Endometrial microvascular endothelial cells (primary cell): Measurements from ENCODE around the gene GLI2. TPM values are rescaled to one million over a fixed set of nuclear protein-coding genes. Genes with fewer than 3 reads are reported as not detected.

Experiments used
- in situ Hi-C: cut with HindIII; loops from 2 replicates; pipeline ENCODE4 v1.10.0; 2017; ENCODE audit warnings: low sequenced_read_pairs, low pct_unique_long_range_greater_than_20kb; ENCODE audit errors: inconsistent ontology term
- total RNA-seq: library from RNA; depleted of rRNA; stranded (reverse); fragments of >200 nt; gene quantifications from one replicate; pipeline ENCODE4 v1.2.3, GENCODE V29; 2015; ENCODE audit errors: inconsistent ontology term

GLI2 gene
- total RNA-seq, 1 donor from 2014 or later: 1.5 TPM

GRCh38 chr2:120733238-120733932 is 2.3 kb upstream of the GLI2 start:
- in situ Hi-C loops: no loop called here

DNA sequence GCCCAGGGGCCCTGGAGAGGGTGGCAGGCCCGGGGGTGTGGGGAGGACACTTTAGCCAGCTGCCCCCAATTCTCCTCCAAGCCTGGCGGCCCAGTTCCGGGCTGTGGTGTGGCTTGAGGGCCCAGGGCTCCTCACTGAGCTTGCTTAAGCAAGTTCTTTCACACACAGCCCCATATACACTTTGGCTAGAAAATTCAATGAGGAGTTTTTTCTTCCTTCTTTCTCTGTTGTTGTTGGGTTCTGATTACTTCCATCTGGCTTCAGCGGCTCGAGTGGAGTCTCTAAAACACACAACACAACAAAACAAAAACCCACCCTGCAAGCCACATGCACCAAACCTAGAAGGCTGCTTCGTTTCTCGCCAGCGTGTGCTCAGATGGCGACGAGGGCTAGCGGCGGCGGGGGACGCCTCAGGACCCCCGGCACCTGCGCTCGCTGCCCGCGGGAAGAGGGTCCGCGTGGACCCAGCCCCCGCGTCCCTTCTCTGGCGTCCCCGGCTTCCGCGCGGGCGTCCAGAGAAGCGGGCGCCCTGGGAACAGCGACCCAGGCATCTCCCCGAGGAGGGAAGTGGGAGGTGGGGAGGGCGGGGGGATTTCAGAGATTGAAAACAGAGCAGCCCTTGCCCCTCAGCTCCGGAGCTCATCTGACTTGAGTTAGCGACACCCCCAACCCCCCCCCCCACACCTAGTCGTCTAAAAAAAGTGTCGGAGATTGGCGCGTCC is 577 bp upstream of the GLI2 start:
- in situ Hi-C loops: no loop called here

GRCh38 chr2:120736202-120736623 is 545 bp downstream of the GLI2 start:
- in situ Hi-C loops: no loop called here

- in situ Hi-C loops: no loop called here
Observed at GRCh38 chr2:120736624-120737339, 1.1 kb downstream of the GLI2 start.

DNA sequence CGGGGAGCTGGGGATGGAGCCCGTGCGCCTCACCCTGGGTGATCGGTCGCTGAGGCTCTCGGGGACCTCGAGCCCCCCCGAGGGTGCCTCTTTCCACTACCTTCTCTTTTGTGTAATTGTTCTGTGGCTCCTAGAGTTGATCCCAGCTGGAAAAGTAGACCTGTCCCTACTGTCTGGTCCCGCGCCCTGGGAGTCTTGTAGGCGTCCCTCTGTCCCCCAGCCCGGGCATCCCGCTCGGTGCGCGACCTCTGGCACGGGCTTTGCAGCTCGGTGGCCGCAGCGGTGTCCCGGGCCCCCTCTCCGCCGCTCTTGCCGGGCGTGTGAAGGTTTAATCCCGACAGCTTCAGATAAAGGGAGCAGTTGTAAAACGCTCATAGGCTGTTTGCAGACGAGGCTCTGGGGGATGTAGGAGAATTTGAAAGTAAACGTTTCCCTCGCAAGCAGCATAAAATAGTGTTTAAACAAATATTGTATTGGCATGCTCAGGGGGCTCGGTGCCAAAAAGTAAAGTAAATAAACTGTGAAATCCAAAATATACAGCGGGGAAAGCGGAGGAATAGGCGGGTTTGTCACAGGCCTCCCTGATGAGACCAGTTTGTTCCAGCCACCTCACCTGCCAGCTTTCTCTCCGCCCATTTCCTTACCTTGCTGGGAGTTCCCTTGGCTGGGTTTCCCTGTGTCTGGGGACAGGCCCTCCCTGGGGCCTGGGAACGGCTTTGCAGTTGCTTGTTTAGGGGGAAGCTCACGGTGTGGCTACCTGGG is 1.9 kb downstream of the GLI2 start:
- in situ Hi-C loops: no loop called here

DNA sequence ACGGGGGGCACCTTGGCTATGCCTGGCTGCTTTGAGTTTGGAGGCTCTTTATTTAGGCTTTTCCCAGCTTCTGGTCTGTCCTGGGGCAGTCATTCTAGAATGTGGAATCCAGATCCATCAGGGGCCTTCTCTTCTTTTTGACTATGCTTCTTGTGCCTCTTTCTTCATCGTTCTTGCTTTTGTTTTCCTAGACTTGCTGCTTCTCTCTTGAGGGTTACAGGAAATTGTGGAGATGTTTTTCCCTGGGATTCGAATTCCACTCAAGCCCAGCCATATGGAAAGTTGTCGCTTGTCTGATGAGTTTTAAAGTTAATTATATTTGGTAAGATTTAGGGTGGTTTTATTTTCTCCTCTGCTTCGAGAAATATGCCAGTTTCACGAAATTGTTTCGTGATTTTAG is 2.4 kb downstream of the GLI2 start:
- in situ Hi-C loops: no loop called here

- in situ Hi-C loops: no loop called here
Observed at GRCh38 chr2:120738786-120739437, 3.2 kb downstream of the GLI2 start.

DNA sequence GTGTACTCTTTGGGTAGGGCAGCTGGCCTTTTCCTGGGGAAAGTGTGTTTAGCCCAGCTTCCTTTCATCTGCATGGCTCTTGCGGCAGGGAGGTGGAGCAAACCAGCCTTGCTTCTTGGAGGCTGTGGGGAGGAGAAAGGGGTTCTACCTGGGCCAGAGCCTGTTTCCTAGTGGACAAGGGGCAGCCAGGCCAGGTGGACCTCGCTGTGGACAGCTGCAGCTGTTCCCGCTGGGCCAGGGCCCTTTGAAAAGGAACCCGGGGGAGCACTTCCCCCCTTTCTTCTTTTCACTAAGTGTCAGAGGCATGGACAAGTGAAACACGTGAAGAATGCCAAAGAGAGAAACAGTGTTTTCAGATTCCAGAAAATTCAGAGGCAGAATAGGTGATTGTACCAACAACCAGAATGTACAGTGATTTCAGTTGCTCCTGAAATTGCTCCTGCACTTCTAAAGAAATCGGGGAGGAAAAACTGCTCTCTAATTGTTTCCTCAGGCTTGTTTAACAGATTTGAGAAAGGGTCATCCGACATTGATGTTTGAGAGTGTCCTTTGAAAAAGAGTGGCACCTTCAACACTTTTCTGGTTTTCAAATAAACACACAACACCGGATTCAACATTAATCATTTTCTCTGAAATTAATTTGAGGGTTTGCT is 3.9 kb downstream of the GLI2 start:
- in situ Hi-C loops: no loop called here

DNA sequence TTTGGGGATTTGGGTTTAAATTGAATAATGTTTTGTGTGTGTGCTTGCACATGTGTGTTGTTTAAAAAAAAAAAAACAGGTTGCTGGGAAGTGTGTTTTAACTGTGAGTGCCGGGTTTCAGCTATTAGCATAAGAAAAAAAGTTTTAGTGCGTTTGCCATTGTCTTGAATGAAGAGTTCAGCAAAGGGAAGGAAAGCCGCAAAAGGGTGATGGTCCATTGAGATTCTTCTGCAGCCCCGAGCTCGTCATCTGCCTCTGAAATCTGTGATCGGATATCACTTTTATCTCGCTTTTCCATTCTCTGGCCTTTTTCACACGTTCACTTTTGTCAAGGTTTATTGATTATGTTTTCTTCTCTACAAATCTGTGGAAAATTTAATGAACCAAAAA is 4.7 kb downstream of the GLI2 start:
- in situ Hi-C loops: no loop called here

DNA sequence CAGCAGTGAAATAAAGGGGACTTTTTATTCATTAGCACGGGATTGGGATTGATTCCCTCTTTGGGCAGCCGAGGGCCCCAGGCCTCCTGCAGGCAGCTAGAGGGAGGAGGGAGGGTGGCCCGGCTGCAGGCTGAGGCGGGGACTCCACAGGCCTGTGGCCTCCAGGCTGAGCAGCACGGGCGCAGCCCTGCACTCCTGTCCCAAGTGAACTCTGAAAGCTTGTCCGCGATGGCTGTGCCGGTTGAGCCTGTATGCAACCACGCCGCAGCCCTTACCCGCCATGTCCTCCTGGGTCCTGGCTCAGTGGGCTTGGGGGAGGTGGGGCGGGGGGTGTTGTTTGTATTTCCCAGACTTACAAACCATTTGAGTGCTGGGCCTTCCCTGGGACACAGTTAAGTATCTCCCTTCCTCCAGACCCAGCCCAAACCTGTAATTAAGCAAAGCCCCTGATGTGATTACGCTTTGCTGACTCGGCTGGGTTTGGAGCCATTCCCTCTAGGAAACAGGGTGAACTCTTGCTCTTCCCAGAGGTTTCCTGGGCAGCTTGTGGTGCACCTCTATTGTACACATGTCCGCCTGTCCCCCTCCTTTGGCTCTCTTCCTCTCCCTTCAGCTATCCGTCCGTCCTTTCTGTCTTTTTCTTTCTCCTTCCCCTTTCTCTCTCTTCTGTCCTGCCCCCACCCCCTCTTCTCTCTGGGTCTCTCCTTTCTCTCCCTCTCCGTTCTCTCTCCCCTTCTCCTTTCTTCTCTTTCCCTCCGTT is 5.3 kb downstream of the GLI2 start:
- in situ Hi-C loops: no loop called here

DNA sequence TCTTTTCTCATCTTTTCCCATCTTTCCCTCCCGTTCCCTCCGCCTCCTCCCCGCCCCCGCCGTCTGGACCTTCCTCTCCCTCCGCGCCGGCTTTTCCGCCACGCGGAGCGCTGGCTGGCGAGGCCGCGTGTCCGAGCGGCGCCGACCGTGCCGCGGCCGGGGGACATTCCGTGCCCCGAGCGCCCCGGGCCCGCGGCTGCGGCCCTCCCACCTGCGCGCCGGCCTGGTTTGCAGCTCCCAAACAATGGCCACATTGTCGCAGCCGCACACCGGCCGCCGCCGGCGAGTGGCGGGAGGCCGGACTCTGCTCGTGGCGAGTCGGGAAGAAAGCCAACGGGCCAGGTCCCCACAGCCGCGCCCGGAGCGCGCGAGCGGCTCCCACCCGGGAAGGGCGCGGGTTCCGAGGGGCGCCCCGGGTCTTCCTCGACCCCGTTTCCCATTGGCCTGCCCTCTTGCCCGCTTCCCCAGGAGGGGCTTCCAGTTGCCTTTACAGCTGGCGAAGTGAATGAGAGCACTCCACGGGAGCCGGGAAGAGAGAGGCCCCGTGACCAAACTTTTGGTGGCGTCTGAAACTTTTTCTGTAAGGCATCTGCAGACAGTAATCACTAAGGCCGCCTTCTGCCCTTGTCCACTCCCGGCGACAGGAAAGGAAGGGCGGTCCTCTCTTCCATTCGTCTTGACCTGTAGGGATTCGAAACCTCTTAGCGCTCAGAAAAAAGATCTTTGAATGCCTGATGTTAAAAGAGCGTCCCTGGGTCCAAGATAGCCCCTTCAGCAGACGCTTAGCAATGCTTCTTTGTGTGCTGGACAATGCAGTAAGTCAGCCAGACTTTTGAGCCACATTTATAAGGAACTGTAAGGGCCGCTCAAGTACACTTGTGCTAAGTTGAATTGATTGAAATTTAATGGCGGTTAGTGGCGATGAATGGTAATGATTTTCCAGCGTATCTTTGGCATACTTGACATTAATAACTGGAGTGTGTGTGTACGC is 6.2 kb downstream of the GLI2 start:
- in situ Hi-C loops: no loop called here

DNA sequence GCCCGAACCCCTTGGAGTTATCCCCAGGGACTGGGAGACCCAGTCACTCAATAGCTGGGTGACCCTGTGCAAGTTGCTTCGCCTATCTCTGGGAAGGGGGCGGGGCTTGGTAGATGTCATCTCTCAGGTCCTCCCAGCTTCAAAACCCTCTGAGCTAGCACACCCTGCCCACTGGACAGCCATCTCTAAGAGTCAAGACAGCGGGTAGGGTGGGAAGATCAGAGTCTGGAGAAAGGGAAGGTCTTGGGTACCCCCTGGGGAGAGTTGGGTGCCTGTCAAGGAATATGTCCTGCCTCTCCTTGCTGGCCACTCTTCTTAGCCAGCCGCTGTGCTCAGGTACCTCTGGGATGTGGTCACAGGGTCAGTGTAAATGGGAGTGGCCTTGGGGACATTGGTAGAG is 8.0 kb downstream of the GLI2 start:
- in situ Hi-C loops: no loop called here

- in situ Hi-C loops: no loop called here
Observed at GRCh38 chr2:120744817-120745216, 9.1 kb downstream of the GLI2 start.

DNA sequence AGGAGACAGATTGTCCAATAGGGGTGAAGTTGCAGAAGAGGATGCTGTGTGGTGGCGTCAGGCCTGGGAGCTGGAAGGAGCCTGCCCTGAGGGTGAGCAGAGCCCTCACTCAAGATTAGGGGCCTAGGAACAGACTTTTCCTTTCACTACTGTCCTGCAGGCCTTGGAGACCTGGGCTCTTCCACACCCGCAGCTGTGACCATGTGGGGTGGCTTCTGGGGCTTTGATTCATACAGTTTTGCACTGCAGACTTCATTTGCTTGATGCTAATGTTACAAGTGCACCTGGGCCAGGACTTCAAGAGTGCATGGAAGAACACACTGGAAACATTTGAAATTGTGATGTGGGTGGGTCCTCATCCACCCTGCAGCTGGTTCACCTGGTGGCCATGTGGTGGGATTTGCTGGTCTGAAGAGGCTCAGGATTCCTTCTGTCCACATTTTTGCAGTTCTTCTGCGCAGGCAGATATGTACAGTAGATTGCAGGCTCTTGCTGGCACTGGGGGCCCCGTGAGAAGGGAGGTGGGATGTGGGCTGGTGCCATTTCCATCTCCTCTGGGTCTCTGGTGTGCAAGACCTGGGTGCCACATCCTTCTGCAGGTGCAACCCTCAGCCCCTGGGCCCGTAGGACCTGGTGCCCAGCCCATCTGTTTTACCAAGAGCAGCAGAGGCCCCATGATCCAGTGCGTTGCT is 9.9 kb downstream of the GLI2 start:
- in situ Hi-C loops: no loop called here

- in situ Hi-C loops: no loop called here
Observed at GRCh38 chr2:120746144-120746543, 10.5 kb downstream of the GLI2 start.

DNA sequence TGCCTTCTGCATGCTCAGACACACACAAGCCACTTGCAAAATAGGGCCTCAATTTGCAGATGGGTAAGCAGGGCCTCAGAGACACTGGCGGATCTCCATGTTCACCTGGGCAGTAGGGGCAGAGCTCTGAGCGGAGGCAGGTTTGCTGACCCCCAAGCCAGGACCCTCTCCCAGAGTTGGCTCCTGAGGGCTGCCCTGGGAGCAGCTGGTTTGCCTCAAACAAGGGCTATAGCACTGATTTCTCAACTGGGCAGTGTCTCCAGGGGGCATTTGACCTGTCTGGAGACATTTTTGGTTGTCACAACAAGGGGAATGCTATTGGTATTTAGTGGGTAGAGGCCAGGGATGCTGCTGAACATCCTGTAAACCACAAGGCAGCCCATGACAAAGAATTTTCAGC is 11.6 kb downstream of the GLI2 start:
- in situ Hi-C loops: no loop called here
